Bronchial epithelial cell (primary cell): ENCODE results near the gene MBP. TPM values are rescaled to one million over a fixed set of nuclear protein-coding genes. Genes with fewer than 3 reads are reported as not detected.
A peak's percentile ranks its signal among the peaks of the same experiment; 100 is the strongest.

ENCODE experiments used
- DNase-seq: peaks from one replicate; pipeline ENCODE4 v3.0.0-alpha.2; 2010; ENCODE audit warnings: low read depth
- FAIRE-seq: peaks from 2 replicates; lab custom pipeline; 2011; peaks lifted over from hg19 to GRCh38; lab: Jason Lieb, UNC
- H3K27me3 ChIP-seq: 2 replicates; pipeline ENCODE4 v1.5.1; 2011; ENCODE audit warnings: low read length; ENCODE audit not compliant: control insufficient read depth, insufficient read depth
- H3K36me3 ChIP-seq: 2 replicates; pipeline ENCODE4 v1.5.1; 2011; ENCODE audit warnings: low read length; ENCODE audit not compliant: control insufficient read depth, insufficient read depth
- H3K4me3 ChIP-seq: 2 replicates; pipeline ENCODE4 v1.5.1; 2011; ENCODE audit warnings: mild to moderate bottlenecking, low read depth, low read length, control low read depth
- total RNA-seq: library from RNA; depleted of rRNA; stranded (reverse); fragments of >200 nt; gene quantifications from 2 replicates; pipeline ENCODE4 v1.2.1, GENCODE V29; 2014
- TF ChIP-seq, protein P1 (sequence below): IDR thresholded peaks from 2 replicates; pipeline ENCODE4 v1.5.1; 2011; ENCODE audit warnings: mild to moderate bottlenecking, moderate library complexity, low read length, control low read depth, inconsistent platforms; ENCODE audit not compliant: insufficient read depth, severe bottlenecking

The MBP gene
- total RNA-seq, 1 donor from 2014 or later = 26.6 TPM

DNA sequence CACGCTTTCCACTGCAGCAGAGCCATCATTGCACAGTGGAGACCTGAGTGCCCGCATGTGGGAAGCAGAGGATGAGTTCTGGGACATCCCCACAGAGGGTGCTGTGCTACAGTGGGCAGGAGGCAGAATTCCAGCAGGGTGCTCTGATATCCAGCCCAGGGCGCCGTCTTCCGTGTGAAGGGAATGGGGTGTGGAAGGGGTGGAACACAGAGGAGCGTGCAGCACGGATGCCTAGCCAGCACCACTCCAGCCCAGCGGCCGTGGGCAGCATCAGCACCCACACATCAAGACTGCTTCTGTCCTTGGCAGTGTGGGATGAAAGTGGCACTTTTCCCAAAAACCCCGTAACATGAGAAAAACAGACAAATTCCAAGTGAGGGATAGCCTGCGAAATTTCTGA lies 175.9 kb downstream of the MBP start:
- TF ChIP-seq, protein P1, sequence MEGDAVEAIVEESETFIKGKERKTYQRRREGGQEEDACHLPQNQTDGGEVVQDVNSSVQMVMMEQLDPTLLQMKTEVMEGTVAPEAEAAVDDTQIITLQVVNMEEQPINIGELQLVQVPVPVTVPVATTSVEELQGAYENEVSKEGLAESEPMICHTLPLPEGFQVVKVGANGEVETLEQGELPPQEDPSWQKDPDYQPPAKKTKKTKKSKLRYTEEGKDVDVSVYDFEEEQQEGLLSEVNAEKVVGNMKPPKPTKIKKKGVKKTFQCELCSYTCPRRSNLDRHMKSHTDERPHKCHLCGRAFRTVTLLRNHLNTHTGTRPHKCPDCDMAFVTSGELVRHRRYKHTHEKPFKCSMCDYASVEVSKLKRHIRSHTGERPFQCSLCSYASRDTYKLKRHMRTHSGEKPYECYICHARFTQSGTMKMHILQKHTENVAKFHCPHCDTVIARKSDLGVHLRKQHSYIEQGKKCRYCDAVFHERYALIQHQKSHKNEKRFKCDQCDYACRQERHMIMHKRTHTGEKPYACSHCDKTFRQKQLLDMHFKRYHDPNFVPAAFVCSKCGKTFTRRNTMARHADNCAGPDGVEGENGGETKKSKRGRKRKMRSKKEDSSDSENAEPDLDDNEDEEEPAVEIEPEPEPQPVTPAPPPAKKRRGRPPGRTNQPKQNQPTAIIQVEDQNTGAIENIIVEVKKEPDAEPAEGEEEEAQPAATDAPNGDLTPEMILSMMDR = no peak
- no peak overlapping the region for H3K4me3 ChIP-seq
- no peak for FAIRE-seq
- H3K36me3 ChIP-seq = peaks cover 11% of the 10 kb centered on the region
- DNase-seq = no peak
- no peaks in the 10 kb centered on the region for H3K27me3 ChIP-seq

- Histone ChIP-seq H3K27me3 (no peaks in the 10 kb centered on the region), H3K36me3 (peaks cover 10% of the 10 kb centered on the region), H3K4me3 (no peak overlapping the region)
- TF ChIP-seq, protein P1 = no peak
- DNase-seq (no peak), FAIRE-seq (peak; percentile 58)
These were observed 176.9 kb downstream of the MBP start for GRCh38 chr18:76955524-76956170.

GRCh38 chr18:76953583-76954233 lies 178.9 kb downstream of the MBP start:
- TF ChIP-seq, protein P1 = no peak
- H3K36me3 ChIP-seq = peaks cover 9% of the 10 kb centered on the region

DNA sequence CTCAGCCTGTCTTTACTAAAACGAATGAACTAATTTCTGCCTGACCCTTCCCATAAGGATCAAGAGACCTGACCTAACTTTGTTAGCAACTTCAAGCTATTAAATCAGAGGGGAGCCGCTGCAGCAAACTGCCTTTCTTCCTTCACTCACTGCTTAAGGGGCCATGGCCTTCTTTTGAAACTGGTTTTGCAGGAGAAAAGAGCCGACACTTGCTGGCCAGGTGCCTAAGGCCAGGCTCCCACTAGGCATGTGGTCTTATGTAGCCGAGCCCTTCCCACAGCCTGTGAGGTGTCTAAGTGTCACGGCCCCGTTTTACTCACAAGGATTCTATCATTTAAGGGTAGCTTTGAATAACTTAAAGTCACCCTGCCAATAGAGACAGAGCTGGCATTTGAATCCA lies 179.4 kb downstream of the MBP start:
- TF ChIP-seq, protein P1 = no peak
- Histone ChIP-seq H3K4me3 (no peak overlapping the region), H3K36me3 (peaks cover 5% of the 10 kb centered on the region), H3K27me3 (no peaks in the 10 kb centered on the region)
- peak; percentile 22 for DNase-seq
- no peak for FAIRE-seq

More at GRCh38 chr18:76953583-76954233, 178.9 kb downstream of the MBP start:
- DNase-seq = no peak
- Histone ChIP-seq H3K27me3 (no peaks in the 10 kb centered on the region), H3K4me3 (no peak overlapping the region)
- FAIRE-seq = no peak

DNA sequence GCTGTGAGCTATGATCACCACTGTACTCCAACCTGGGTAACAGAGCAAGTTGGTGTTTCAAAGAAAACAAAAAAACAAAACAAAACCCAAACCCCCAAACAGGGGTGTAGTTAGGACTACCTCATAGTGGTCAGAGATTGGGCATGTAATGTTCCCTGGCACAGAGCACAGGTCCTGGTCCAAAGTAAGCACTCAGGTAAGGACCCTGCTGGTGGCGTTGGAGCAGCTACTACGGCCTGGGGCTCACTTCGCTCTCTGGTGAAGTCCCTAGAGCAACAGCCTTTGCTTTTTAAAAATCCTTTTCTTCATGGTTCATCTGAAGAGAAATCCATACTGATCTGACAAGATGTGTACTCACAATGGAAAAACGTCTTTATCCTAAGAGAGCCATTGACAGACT lies 179.8 kb downstream of the MBP start:
- FAIRE-seq (peak; percentile 7), DNase-seq (no peak)
- no peaks in the 10 kb centered on the region for H3K27me3 ChIP-seq
- no peak overlapping the region for H3K4me3 ChIP-seq
- H3K36me3 ChIP-seq = peaks cover 2% of the 10 kb centered on the region
- TF ChIP-seq, protein P1 = no peak
